ENCODE results near the gene MFGE8.
A peak's percentile ranks its signal among the peaks of the same experiment; 100 is the strongest.

The MFGE8 gene, protein sequence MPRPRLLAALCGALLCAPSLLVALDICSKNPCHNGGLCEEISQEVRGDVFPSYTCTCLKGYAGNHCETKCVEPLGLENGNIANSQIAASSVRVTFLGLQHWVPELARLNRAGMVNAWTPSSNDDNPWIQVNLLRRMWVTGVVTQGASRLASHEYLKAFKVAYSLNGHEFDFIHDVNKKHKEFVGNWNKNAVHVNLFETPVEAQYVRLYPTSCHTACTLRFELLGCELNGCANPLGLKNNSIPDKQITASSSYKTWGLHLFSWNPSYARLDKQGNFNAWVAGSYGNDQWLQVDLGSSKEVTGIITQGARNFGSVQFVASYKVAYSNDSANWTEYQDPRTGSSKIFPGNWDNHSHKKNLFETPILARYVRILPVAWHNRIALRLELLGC

DNA sequence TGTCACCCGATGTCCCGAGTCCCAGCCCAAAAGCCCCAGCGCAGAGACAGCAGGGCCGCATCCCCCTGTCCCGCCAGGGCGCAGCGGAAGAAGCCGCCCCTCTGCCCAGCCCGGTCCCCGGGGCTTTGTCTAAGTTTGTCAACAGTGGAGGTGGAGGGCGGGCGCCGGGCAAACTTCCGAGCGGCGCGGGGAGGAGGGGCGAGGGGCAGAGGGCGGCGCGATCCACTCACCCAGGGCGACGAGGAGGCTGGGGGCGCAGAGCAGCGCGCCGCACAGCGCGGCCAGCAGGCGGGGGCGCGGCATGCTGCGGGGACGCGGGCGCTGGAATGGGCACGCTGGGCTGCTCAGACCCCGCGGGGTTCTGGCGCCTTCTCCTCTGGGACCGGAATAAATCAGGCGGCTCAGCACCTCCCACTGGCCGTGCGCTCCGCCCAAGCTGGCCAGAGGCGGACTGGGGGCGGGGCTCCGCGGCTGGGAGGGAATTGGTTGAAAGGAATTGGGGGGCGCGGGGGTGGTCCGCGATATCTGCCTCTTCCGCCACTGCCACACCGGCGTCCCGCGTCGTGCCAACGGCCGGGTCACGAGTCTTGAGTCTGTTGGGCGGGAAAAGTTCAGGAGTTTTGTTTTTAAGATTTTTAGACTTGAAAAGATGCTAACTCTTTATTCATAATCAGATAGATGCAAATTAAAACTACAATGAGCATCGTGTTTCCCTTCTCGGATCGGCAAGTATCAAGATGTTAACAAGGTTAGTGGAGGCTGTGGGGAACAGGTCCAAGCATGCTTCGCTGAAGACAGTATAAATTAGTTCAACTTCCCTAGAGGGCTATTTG lies at the start of gene MFGE8:
TSS of gene MFGE8 (minus strand) at position 363 of the 833 bp plus-strand sequence. CDS start at position 303, 60 bp downstream.
- peak; percentile 71 for DNase-seq (ENCODE audit: low read depth)
- TF ChIP-seq, protein P1, sequence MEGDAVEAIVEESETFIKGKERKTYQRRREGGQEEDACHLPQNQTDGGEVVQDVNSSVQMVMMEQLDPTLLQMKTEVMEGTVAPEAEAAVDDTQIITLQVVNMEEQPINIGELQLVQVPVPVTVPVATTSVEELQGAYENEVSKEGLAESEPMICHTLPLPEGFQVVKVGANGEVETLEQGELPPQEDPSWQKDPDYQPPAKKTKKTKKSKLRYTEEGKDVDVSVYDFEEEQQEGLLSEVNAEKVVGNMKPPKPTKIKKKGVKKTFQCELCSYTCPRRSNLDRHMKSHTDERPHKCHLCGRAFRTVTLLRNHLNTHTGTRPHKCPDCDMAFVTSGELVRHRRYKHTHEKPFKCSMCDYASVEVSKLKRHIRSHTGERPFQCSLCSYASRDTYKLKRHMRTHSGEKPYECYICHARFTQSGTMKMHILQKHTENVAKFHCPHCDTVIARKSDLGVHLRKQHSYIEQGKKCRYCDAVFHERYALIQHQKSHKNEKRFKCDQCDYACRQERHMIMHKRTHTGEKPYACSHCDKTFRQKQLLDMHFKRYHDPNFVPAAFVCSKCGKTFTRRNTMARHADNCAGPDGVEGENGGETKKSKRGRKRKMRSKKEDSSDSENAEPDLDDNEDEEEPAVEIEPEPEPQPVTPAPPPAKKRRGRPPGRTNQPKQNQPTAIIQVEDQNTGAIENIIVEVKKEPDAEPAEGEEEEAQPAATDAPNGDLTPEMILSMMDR (conservative IDR thresholded peaks at IDR 0.05; ENCODE audit: control insufficient read depth, insufficient read depth, low read depth, low read length) = no peak
- peak within 1 kb of the TSS; percentile 79 for H3K4me3 ChIP-seq (ENCODE audit: control insufficient read depth, low read depth, low read length)

DNA sequence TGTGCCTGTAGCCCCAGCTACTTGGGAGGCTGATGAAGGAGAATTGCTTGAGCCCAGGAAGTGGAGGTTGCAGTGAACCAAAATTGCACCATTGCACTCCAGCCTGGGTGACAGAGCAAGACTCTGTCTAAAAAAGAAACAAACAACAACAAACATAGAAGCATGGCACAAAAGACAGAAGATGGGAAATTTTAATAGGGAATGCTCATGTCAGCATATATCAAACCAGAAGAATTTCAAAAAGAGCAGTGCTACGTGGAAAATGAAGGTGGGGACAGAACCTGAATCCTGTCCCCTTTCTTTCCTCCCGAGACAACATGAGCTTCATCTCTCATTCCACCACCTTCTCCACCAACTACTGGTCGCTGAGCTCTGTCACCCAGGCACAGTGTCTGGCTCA lies 46.3 kb upstream of the MFGE8 start:
- H3K4me3 ChIP-seq (ENCODE audit: control insufficient read depth, low read depth, low read length) = no peak overlapping the region
- TF ChIP-seq, protein P1 (conservative IDR thresholded peaks at IDR 0.05; ENCODE audit: control insufficient read depth, insufficient read depth, low read depth, low read length) = no peak
- no peak for DNase-seq (ENCODE audit: low read depth)

DNA sequence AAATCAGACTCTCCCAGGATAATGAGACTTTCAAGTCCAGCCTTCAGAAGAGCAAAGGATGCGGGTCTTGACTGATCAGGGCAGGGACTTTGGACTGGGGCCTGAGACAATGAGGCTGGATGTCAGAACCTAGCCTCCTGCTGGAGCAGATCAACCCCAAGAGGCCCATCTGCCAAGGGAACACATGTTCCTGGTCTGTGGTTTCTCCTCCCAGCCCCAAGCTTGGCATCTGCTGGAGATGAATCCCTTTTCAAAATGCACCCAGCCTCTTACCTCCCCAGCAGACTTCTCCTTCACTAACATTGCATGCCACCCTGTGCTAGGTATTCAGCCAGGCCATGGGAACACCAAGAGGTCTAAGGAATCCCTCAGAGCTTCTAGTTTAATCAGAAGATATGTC lies 43.7 kb upstream of the MFGE8 start:
- TF ChIP-seq, protein P1 (conservative IDR thresholded peaks at IDR 0.05; ENCODE audit: control insufficient read depth, insufficient read depth, low read depth, low read length) = no peak
- no peak overlapping the region for H3K4me3 ChIP-seq (ENCODE audit: control insufficient read depth, low read depth, low read length)
- DNase-seq (ENCODE audit: low read depth) = no peak

DNA sequence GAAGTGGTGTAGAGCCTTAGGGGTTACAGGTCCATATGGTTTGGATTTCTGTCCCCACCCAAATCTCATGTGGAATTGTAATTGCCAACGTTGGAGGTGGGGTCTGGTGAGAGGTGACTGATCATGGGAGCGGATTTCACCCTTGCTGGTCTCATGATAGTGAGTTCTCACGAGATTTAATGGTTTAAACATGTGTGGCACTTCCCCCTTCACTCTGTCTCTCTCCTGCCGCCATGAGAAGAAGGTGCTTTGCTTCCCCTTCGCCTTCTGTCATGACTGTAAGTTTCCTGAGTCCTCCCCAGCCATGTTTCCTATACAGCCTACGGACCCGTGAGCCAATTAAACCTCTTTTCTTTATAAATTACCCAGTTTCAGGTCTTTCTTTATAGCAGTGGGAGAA lies 43.1 kb upstream of the MFGE8 start:
- DNase-seq (ENCODE audit: low read depth) = no peak
- TF ChIP-seq, protein P1 (conservative IDR thresholded peaks at IDR 0.05; ENCODE audit: control insufficient read depth, insufficient read depth, low read depth, low read length) = no peak
- H3K4me3 ChIP-seq (ENCODE audit: control insufficient read depth, low read depth, low read length) = no peak overlapping the region

DNA sequence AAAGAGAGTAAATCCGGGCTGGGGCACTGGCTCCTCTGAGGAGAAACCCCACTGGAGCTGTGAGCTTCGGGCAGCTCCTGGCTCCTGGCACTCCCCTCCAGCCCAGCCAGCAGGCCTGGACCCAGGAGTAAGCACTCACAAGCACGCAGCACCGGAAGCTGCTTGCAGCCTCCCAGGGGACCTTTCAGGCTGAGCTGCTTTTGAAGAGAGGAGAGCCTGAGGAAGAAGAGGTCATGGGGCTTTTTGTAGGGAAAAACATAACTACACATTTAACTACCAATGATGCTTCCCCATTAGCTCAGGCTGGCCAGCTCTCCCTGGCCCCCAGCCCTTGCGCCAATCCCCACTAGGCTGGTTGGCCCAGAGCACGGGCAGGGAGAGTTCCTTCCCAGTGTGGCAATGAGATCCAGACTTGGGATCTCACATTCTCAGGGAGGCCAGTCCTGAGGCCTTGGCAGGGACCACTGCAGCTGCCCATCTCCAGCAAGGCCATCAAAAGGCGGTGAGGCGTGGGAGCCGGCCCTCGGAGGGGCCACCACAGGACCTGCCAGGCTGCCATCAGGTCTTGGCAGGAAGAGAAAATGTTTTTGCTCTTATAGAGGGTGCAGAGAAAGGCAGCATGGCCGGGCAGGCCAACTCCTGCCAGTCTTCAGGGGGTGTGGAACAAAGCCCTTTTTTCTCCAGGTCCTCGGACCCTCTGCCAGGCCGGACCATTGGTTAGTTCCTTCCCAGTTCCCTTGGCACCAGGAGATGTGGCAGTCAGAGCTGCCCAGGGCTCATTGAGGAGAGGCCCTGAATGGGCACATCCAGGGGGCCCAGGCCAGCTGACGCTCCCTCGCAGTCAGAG lies 41.5 kb upstream of the MFGE8 start:
- no peak overlapping the region for H3K4me3 ChIP-seq (ENCODE audit: control insufficient read depth, low read depth, low read length)
- TF ChIP-seq, protein P1 (conservative IDR thresholded peaks at IDR 0.05; ENCODE audit: control insufficient read depth, insufficient read depth, low read depth, low read length) = no peak
- peak; percentile 49 for DNase-seq (ENCODE audit: low read depth)

DNA sequence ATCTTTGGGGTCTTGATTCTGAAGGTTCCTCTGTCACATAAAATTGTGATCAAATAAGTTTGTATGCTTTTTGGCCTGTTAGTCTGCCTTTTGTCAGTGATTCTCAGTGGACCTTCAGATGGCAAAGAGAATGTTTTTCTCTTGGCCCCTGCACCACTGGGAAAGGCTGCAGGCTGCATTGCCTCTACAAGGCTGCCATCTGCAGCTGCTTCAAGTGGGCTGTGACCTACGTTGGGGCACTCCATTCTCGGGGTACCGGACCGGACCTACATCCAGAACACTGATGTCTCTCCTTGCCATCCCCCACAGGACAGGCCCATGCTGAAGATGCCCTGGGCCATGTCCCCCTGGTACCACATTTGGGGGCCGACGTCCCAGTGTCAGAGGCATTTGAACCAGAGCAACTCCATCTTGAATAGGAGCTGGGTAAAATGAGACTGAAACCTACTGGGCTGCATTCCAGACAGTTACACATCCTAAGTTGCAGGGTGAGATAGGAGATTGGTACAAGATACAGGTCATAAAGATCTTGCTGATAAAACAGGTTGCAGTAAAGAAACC lies 37.5 kb upstream of the MFGE8 start:
- TF ChIP-seq, protein P1 (conservative IDR thresholded peaks at IDR 0.05; ENCODE audit: control insufficient read depth, insufficient read depth, low read depth, low read length) = no peak
- no peak overlapping the region for H3K4me3 ChIP-seq (ENCODE audit: control insufficient read depth, low read depth, low read length)
- no peak for DNase-seq (ENCODE audit: low read depth)

All from fibroblast of mammary gland (primary cell).